Skin epidermis (tissue), 12 donors: ENCODE measurements around the gene MUC6.
"Not testable (repeated sequence)": the region's sequence is repeated elsewhere in the genome, so short reads cannot be mapped to it uniquely, and the experiment has no call there.

Experiments used
- H3K27ac ChIP-seq, 21 experiments: fragments of 200-600 bp; sonication (generic) in 11 of 21; one replicate each; pipeline ENCODE4 v1.5.0; 2020; ENCODE audit warnings: mild to moderate bottlenecking in 3 of 21, inconsistent platforms in 2 of 21, moderate library complexity in 2 of 21
- H3K4me3 ChIP-seq, 7 experiments: fragments of 200-600 bp; sonication (generic) in 2 of 7; one replicate each; pipeline ENCODE4 v1.5.0; 2020; ENCODE audit warnings: inconsistent platforms in 2 of 7, mild to moderate bottlenecking in 2 of 7, moderate library complexity in 1 of 7

The MUC6 gene

DNA sequence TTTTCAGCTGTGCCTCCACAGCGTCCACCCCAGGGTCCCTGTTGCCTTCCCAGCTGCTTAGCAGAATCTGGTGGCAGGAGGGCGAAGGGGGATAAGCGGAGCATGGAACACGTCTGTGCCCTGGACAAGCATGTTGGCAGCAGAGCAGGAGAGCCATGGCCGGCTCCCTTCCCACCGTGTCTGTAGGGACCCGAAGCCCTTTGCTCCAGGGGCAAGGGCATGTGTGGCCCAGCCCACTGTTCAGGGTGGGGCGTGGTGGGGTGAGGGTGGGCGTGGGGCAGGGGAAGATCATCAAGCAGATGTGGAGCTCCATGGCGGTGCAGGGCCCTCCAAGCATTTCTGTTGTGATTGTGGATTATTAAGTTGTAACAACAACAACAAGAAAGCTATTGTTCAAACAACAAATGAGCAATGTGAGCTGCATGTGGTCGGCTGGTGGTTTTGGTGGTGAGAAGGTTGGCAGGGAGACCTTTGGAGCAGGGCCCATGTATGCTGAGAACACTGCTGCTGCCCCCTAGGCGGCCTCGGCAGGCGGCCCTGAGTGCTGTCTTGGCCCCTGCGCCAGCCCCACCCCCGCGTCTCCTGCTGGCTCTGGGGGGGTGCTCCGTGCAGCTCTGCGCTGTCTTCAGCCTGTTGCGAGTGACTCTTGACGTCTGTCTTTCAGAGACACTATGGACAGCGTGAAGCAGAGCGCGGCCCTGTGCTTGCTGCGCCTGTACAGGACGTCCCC, 59.9 kb downstream of the MUC6 start:
- no peak overlapping the region for H3K27ac ChIP-seq
- no peak overlapping the region for H3K4me3 ChIP-seq

DNA sequence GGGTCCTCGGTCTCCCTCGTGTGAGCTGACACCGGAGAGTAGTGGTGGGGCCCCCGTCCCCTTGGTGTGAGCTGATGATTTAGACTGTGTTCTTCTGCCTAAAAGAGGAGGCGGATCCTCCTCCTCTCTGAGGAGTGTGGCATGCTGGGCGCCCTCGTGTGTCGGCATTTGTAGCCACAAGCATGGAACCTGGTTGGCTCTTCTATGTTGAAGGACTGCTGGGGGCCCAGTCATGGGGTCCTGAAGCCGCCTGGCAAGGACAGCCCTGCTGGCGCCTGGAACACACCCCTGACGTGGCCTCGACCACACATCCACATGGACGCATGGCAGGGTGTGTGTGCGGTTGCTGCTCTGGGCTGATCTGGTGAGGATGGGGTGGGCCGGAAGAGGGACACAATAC, 60.7 kb downstream of the MUC6 start:
- Histone ChIP-seq H3K4me3 (no peak overlapping the region), H3K27ac (no peak overlapping the region)

DNA sequence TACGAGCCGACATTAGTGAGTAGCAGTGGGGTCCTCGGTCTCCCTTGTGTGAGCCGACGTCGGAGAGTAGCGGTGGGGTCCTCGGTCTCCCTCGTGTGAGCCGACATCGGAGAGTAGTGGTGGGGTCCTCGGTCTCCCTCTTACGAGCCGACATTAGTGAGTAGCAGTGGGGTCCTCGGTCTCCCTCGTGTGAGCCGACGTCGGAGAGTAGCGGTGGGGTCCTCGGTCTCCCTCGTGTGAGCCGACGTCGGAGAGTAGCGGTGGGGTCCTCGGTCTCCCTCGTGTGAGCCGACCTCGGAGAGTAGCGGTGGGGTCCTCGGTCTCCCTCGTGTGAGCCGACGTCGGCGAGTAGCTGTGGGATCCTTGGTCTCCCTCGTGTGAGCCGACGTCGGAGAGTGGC, 61.1 kb downstream of the MUC6 start:
- not testable (repeated sequence) for H3K27ac ChIP-seq, H3K4me3 ChIP-seq

GRCh38 chr11:973237-973636, 63.3 kb downstream of the MUC6 start:
- no peak overlapping the region for H3K27ac ChIP-seq
- no peak overlapping the region for H3K4me3 ChIP-seq

DNA sequence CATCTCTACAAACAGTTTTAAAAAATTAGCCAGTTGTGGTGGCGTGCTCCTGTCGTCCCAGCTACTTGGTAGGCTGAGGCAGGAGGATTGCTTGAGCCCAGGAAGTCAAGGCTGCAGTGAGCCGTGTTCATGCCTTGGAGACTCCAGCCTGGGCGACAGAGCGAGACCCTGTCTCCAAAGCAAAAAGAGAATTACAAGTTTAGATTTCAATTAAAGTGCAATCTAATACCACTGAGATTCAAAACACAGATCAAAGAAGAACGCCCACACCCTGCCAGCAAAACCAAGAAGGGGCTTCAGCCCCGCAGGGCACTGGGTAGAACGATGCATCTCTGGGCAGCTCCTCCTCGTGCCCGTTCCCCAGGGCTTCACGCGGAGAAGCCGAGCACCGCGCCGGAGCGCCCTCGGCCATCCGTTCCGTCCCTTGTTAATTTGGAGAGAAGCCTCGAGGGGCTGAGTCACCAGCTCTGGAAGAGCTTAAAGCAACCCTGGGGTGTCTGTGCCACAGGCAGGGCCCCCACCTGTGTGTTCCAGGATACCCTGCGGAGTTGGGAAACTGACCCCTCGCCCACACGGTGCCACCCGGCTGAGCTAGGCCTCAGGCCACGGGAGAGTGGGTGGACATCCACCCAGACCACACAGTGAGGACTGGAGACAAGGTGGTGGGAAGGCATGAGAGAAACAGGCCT, 63.9 kb downstream of the MUC6 start:
- Histone ChIP-seq H3K4me3 (no peak overlapping the region), H3K27ac (no peak overlapping the region)

GRCh38 chr11:971731-972365, 64.7 kb downstream of the MUC6 start:
- no peak overlapping the region for H3K4me3 ChIP-seq
- no peak overlapping the region for H3K27ac ChIP-seq

DNA sequence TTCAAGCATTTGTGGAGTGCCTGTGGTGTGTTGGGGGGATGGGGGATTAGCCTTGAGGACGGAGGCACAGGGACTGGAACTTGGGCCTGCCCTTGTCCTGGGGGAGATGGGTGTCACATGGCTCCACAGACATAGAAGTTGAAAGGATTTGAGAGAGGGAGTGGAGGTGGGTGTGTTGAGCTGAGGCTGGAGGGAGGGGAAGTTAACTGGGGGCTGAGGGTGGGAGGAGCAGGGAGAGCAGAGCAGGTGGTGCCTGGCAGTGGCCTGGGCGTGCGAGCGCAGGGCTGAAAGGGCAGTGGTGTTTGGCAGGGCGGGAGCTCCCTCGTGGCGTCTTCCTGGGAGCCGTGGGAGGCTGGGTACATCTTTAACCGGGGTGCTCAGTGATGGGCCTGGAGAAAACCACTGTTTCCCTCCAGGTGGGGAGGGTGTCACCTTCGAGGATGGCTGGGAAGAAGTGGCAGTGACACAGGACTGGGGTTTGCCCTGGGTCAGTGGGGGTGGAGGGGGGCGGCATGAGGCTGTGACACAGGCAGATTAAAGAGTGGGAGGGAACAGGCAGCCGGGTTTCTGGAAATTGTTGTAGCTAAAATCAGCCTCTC, 65.3 kb downstream of the MUC6 start:
- no peak overlapping the region for H3K4me3 ChIP-seq
- H3K27ac ChIP-seq = no peak overlapping the region

DNA sequence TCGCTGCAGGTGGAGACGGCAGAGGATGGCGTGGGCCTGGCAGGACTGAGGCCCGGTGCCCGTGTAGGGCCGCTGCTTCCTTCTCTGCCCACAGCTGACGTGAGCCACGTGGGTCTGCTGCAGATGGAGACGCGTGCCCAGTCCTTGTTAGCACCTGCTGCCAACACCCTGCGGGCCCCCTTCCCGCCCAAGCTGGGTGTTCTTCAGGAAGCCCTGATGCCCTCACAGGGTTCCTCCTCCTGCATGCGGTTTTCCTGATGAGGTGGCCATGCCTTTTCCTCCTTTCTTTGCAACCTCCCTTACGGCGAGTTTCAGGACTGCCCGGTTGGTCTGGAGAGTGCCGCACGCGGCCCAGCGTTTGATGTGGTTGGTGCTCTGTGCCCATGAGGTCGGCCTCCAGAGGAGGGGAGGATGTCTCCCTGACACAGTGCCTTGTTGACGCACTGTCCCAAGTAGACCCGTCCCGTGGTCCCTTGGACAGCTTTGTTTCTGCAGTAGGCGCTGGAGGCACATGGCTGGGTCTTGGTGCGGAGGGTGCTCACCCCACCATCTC, 66.1 kb downstream of the MUC6 start:
- H3K4me3 ChIP-seq = no peak overlapping the region
- H3K27ac ChIP-seq = no peak overlapping the region

- Histone ChIP-seq H3K27ac (no peak overlapping the region), H3K4me3 (no peak overlapping the region)
Measured at GRCh38 chr11:969651-970205, 66.8 kb downstream of the MUC6 start.

DNA sequence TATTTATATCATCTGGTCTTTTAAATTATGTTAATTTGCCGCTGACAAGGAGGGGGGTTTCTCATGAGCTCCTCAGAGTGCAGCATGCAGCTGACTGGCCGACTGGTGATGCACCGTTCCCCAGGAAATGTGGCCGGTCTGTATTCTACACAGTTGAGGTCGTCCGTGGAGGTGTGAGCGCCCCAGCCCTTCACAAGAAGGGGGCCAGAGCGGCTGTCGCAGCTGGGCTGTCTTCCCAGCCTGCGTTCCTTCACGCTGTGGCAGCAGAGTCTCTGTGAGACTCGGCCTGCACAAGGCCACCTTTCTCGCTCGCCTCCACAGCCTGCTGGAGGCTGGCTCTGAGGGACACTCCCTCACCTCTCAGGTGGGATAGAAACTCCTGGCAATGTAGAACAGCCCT, 67.7 kb downstream of the MUC6 start:
- no peak overlapping the region for H3K4me3 ChIP-seq
- H3K27ac ChIP-seq = no peak overlapping the region

- H3K27ac ChIP-seq = no peak overlapping the region
- H3K4me3 ChIP-seq = no peak overlapping the region
Measured at GRCh38 chr11:967995-968751, 68.3 kb downstream of the MUC6 start.

DNA sequence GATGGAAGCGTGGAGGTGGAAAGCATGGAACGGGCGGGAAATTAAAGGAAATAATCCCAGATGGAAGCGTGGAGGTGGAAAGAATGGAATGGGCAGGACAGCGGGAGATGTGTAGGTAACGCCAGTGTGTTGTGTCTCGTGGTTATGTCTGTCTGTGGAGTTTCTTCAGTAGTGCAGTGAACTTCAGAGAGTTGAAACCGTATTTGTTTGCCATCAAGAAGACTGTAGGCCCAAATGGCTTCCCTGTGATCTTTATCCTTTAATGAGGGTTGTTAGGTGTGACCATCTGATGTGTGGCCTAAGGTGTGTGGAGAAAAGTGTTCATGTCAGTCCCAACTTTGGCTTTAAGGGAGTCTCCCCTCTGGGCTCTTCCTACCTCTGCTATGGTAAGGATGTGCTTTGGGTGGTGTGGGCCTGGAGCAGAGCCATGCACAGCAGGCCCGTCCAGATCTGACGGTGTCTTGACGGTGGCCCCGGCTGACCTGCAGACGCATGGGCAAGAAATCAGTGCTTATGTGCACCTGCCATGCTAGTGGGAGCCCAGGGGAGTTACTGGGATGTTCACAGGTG, 71.2 kb downstream of the MUC6 start:
- Histone ChIP-seq H3K4me3 (no peak overlapping the region), H3K27ac (no peak overlapping the region)

- Histone ChIP-seq H3K4me3 (no peak overlapping the region), H3K27ac (no peak overlapping the region)
Measured at GRCh38 chr11:963852-964251, 72.7 kb downstream of the MUC6 start.
